ENCODE results near the gene IRGC.

Gene IRGC

GRCh38 chr19:43726736-43727592 is 11.1 kb downstream of the IRGC start:
- peak in 1 of 2 experiments; percentile 12 for DNase-seq

GRCh38 chr19:43727593-43727853 is 11.6 kb downstream of the IRGC start:
- no peak for DNase-seq

- DNase-seq: no peak
Measured at GRCh38 chr19:43729919-43730318, 14.0 kb downstream of the IRGC start.

- peak in 1 of 2 experiments; percentile 4 for DNase-seq
Measured at GRCh38 chr19:43731346-43731745, 15.5 kb downstream of the IRGC start.

GRCh38 chr19:43731846-43732245 is 16.0 kb downstream of the IRGC start:
- no peak for DNase-seq

- DNase-seq: no peak
Measured at GRCh38 chr19:43735013-43735412, 19.1 kb downstream of the IRGC start.

GRCh38 chr19:43735957-43736356 is 20.1 kb downstream of the IRGC start:
- no peak for DNase-seq

GRCh38 chr19:43738780-43739211 is 22.9 kb downstream of the IRGC start:
- no peak for DNase-seq

GRCh38 chr19:43739439-43740235 is 23.8 kb downstream of the IRGC start:
- DNase-seq: no peak

- no peak for DNase-seq
Measured at GRCh38 chr19:43741075-43741825, 25.4 kb downstream of the IRGC start.

GRCh38 chr19:43743059-43743458 is 27.2 kb downstream of the IRGC start:
- no peak for DNase-seq

- DNase-seq: no peak
Measured at GRCh38 chr19:43747557-43748204, 31.8 kb downstream of the IRGC start.

GRCh38 chr19:43748205-43748594 is 32.3 kb downstream of the IRGC start:
- no peak for DNase-seq

- DNase-seq: no peak
Measured at GRCh38 chr19:43748685-43749084, 32.8 kb downstream of the IRGC start.

- no peak for DNase-seq
Measured at GRCh38 chr19:43749152-43749551, 33.3 kb downstream of the IRGC start.

GRCh38 chr19:43749898-43750297 is 34.0 kb downstream of the IRGC start:
- DNase-seq: no peak

- DNase-seq: no peak
Measured at GRCh38 chr19:43751466-43752220, 35.8 kb downstream of the IRGC start.

GRCh38 chr19:43752287-43752875 is 36.5 kb downstream of the IRGC start:
- no peak for DNase-seq

- no peak for DNase-seq
Measured at GRCh38 chr19:43754253-43754502, 38.3 kb downstream of the IRGC start.

- DNase-seq: peak; percentile 98 to 99
Measured at GRCh38 chr19:43754503-43755255, 38.8 kb downstream of the IRGC start, which contains the start of gene SMG9. SMG9 (minus strand) TSS chr19:43754962; CDS start chr19:43750741, 4,221 bp downstream.

- DNase-seq: peak; percentile 85 to 94
Measured at GRCh38 chr19:43755256-43755801, 39.5 kb downstream of the IRGC start.
